Aortic smooth muscle cell (primary cell): ENCODE data around the gene CARMIL1. TPM values are rescaled to one million over a fixed set of nuclear protein-coding genes. Genes with fewer than 3 reads are reported as not detected.

Source experiments
- total RNA-seq: library from RNA; depleted of rRNA; stranded (reverse); fragments of >200 nt; gene quantifications from 2 replicates; pipeline ENCODE4 v1.2.3, GENCODE V29; 2014

CARMIL1 gene
- 28.3 and 33.7 TPM in 2 replicates for total RNA-seq

GRCh38 chr6:25278914-25279747 lies at the start of gene CARMIL1:
Gene CARMIL1 (plus strand): TSS chr6:25279374. CDS start chr6:25279796, 422 bp downstream.

GRCh38 chr6:25652007-25652515 lies 372.9 kb downstream of the CARMIL1 start, which contains the start of gene SCGN:
Gene SCGN (plus strand): TSS chr6:25652215. CDS start chr6:25652404, 189 bp downstream.

